ENCODE results near the gene OIT3.
"Not testable (repeated sequence)": the region's sequence is repeated elsewhere in the genome, so short reads cannot be mapped to it uniquely, and the experiment has no call there.

OIT3 gene

DNA sequence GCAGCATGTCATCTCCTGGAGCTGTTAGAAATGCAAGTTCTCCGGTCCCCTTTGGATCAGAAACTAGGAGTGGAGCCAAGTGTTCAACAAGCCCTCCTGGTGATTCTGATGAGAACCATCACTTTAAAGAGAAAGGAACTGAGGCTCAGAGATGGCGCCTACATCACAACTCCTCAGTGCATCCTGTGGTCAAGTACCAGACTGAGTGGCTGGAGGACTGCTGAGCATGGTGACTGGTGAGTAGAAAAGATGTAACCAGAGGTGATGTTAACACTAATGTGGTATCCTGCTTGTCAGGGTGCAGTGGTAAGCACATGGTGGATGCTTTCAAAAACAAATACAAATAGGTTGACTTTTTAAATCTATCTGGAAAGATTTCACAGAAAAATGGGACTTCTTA, 3.5 kb upstream of the OIT3 start:
- TF ChIP-seq, protein P1, sequence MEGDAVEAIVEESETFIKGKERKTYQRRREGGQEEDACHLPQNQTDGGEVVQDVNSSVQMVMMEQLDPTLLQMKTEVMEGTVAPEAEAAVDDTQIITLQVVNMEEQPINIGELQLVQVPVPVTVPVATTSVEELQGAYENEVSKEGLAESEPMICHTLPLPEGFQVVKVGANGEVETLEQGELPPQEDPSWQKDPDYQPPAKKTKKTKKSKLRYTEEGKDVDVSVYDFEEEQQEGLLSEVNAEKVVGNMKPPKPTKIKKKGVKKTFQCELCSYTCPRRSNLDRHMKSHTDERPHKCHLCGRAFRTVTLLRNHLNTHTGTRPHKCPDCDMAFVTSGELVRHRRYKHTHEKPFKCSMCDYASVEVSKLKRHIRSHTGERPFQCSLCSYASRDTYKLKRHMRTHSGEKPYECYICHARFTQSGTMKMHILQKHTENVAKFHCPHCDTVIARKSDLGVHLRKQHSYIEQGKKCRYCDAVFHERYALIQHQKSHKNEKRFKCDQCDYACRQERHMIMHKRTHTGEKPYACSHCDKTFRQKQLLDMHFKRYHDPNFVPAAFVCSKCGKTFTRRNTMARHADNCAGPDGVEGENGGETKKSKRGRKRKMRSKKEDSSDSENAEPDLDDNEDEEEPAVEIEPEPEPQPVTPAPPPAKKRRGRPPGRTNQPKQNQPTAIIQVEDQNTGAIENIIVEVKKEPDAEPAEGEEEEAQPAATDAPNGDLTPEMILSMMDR (IDR thresholded peaks at IDR 0.05; ENCODE audit: low read depth, low read length) = no peak
- DNase-seq (ENCODE audit: low read depth, low spot score) = no peak
- no peak overlapping the region for H3K4me3 ChIP-seq (ENCODE audit: low read depth, low read length)
- in situ Hi-C loops (cut with HindIII; ENCODE audit: low sequenced_read_pairs) = no loop called here

DNA sequence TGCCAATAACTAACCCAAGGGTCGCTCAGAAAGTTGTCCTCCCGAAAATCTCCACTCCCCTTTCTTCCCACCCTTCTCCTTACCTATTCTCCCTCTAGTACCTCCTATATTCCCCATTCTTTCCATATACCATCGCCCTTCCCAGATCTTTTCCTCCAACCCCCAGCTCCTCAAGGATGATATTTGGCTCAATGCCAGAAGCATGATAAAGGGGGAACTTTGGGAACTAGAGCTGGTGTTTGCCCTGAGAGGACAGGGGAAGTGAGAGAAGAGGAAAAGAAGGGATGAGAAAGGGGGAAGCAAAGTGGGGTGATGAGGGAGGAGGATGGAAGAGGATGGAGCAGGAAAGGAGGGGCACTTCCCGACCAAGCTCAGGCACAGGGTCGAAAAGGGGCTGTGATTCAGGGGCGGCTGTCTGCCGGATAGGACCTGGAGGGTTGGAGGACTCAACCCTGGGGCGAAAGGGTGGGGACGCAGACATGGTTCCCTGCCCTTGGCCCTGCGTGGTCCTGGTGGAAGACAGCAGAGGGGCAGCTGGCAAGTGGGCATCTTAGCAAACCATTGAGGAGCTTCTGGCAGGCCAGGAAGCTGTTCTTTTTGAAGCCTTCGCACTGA, 1.8 kb downstream of the OIT3 start:
- no peak overlapping the region for H3K4me3 ChIP-seq (ENCODE audit: low read depth, low read length)
- TF ChIP-seq, protein P1 (IDR thresholded peaks at IDR 0.05; ENCODE audit: low read depth, low read length) = no peak
- no peak for DNase-seq (ENCODE audit: low read depth, low spot score)
- in situ Hi-C loops (cut with HindIII; ENCODE audit: low sequenced_read_pairs) = no loop called here

DNA sequence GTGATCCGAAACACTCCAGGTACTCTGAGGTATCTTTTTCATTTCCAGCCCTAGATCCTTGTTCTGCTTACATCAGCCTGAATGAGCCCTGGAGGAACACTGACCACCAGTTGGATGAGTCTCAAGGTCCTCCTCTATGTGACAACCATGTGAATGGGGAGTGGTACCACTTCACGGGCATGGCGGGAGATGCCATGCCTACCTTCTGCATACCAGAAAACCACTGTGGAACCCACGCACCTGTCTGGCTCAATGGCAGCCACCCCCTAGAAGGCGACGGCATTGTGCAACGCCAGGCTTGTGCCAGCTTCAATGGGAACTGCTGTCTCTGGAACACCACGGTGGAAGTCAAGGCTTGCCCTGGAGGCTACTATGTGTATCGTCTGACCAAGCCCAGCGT, 5.1 kb downstream of the OIT3 start:
- TF ChIP-seq, protein P1 (IDR thresholded peaks at IDR 0.05; ENCODE audit: low read depth, low read length) = no peak
- in situ Hi-C loops (cut with HindIII; ENCODE audit: low sequenced_read_pairs) = no loop called here
- no peak overlapping the region for H3K4me3 ChIP-seq (ENCODE audit: low read depth, low read length)
- DNase-seq (ENCODE audit: low read depth, low spot score) = no peak

DNA sequence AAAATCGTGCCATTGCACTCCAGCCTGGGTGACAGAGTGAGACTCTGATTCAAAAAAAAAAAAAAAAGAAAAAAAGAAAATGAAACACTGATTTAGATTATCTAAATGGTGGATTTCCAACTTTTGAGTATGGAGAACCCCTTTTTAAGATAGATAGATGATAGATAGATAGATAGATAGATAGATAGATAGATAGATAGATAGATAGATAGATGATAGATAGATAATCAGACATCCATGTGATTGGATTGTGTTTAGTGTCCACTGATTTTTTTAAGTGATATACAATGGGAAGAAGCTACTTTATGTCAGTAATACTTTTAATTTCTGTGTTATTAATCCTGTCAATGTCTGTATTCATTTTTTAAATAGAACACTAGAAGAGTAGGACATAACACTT, 6.0 kb downstream of the OIT3 start:
- in situ Hi-C loops (cut with HindIII; ENCODE audit: low sequenced_read_pairs) = no loop called here
- no peak overlapping the region for H3K4me3 ChIP-seq (ENCODE audit: low read depth, low read length)
- TF ChIP-seq, protein P1 (IDR thresholded peaks at IDR 0.05; ENCODE audit: low read depth, low read length) = no peak
- DNase-seq (ENCODE audit: low read depth, low spot score) = no peak

DNA sequence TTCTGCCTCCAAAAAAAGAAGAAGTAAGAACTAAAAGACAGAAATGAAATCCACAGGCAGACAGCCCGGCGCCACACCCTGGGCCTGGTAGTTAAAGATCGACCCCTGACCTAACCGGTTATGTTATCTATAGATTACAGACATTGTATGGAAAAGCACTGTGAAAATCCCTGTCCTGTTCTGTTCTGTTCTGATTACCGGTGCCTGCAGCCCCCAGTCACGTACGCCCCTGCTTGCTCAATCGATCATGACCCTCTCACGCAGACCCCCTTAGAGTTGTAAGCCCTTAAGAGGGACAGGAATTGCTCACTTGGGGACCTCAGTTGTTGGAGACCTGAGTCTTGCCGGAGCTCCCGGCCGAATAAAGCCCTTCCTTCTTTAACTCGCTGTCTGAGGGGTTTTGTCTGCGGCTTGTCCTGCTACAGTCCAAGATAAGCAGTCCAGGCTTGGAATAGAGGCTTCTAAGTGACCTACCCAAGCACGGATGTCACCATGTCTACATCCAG, 10.5 kb downstream of the OIT3 start:
- DNase-seq (ENCODE audit: low read depth, low spot score); H3K4me3 ChIP-seq (ENCODE audit: low read depth, low read length); in situ Hi-C loops (cut with HindIII; ENCODE audit: low sequenced_read_pairs): not testable (repeated sequence)

DNA sequence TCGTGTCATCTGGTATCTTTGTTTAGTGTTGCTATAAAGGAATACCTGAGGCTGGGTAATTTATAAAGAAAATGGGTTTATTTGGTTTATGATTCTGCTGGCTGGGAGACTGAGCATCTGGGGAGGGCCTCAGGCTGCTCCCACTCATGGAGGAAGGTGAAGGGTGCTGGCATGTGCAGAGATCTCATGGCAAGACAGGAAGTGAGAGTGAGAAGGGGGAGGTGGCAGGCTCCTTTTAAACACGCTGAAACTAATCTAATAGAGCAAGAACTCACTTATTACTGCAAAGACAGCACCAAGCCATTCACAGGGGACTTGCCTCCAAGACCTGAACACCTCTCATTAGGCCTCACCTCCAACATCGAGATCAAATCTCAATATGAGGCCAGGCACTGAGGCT, 11.3 kb downstream of the OIT3 start:
- no peak for DNase-seq (ENCODE audit: low read depth, low spot score)
- in situ Hi-C loops (cut with HindIII; ENCODE audit: low sequenced_read_pairs) = no loop called here
- no peak overlapping the region for H3K4me3 ChIP-seq (ENCODE audit: low read depth, low read length)
- TF ChIP-seq, protein P1 (IDR thresholded peaks at IDR 0.05; ENCODE audit: low read depth, low read length) = no peak

DNA sequence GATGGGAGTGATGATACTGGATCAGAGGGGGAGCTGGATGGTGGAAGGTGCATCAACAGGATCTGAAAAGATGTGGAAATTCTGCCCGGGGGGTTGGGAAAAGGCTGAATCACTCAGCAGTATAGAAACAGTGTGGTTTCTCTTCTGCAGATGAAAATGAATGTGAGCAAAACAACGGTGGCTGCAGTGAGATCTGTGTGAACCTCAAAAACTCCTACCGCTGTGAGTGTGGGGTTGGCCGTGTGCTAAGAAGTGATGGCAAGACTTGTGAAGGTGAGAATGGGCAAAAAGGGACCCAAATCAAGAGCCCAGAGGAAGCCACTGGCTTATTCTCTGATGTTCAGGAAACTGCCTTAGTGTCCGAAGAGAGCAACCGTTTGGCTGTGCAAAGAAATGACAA, 12.9 kb downstream of the OIT3 start:
- no peak for DNase-seq (ENCODE audit: low read depth, low spot score)
- no peak overlapping the region for H3K4me3 ChIP-seq (ENCODE audit: low read depth, low read length)
- in situ Hi-C loops (cut with HindIII; ENCODE audit: low sequenced_read_pairs) = no loop called here
- TF ChIP-seq, protein P1 (IDR thresholded peaks at IDR 0.05; ENCODE audit: low read depth, low read length) = no peak

Measured in astrocyte of the spinal cord (primary cell).